Measurements from ENCODE around the gene EXOC4.

EXOC4 gene

DNA sequence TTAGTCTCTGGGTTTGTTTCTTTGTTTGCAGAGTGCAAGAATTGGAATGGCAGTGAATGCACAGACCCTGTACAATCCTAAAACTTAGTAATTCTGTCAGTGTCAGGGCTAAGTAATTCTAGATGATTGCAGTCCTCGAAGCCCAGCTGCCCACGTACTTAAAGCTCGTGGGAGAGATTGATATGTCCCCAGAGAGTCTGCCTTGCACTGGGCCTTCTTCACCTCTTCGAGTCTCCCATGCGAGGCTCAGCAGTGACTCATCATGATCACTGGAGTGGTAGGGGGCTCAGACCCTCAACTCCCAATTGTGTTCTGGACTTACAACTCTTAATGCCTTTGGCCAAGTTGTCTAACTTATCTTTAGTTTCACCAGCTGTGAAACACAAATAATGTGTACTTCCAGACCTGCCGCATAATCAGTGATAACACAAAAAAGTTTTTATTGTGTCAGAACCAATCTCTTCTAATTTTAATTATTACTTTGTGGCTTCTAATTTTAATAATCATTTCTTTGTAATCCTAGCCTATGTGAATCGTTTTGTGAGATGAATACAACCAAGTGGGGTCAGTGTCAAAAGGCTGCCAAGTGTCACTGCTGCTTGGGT lies 528.7 kb downstream of the EXOC4 start:
- H3K4me1 ChIP-seq (ENCODE audit: control insufficient read depth, insufficient read depth, low read length) = no peaks in the 10 kb centered on the region
- POLR2A ChIA-PET = no interaction called here
- H3K36me3 ChIP-seq (ENCODE audit: control insufficient read depth in 2 of 2, insufficient read depth in 1 of 2, low read length in 2 of 2) = no peaks in the 10 kb centered on the region

DNA sequence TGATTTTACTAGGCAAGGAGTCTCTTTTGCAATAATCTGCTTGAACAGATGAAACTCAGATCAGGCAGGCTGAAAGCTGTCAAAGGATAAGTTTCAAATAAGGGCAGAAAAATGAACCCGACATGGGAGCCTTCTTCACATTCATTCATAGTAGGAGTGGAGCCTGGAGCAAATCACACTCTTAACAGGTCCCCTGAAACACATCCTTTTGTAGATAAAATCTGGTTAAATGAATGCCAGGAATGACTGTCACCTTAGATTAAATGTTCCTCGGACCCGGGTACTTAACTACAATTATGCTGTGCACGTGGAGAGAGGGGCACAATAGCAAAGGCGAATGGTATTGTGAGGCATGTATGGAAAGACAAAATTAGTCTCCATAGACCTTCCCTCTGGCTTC lies 529.6 kb downstream of the EXOC4 start:
- TF ChIP-seq ZNF391 (tag by site-specific recombination; IDR thresholded peaks at IDR 0.05; ENCODE audit: borderline replicate concordance, low read depth) (no peak), ZNF555 (tag by site-specific recombination; conservative IDR thresholded peaks at IDR 0.05) (no peak), ZNF585B (tag by site-specific recombination; IDR thresholded peaks at IDR 0.05) (no peak), ZNF658 (tag by site-specific recombination; IDR thresholded peaks at IDR 0.05) (no peak), SP3 (tag by site-specific recombination; IDR thresholded peaks at IDR 0.05) (no peak), KLF10 (tag by site-specific recombination; IDR thresholded peaks at IDR 0.05) (no peak)
- TF ChIP-seq, protein P1, sequence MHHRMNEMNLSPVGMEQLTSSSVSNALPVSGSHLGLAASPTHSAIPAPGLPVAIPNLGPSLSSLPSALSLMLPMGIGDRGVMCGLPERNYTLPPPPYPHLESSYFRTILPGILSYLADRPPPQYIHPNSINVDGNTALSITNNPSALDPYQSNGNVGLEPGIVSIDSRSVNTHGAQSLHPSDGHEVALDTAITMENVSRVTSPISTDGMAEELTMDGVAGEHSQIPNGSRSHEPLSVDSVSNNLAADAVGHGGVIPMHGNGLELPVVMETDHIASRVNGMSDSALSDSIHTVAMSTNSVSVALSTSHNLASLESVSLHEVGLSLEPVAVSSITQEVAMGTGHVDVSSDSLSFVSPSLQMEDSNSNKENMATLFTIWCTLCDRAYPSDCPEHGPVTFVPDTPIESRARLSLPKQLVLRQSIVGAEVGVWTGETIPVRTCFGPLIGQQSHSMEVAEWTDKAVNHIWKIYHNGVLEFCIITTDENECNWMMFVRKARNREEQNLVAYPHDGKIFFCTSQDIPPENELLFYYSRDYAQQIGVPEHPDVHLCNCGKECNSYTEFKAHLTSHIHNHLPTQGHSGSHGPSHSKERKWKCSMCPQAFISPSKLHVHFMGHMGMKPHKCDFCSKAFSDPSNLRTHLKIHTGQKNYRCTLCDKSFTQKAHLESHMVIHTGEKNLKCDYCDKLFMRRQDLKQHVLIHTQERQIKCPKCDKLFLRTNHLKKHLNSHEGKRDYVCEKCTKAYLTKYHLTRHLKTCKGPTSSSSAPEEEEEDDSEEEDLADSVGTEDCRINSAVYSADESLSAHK (tag by site-specific recombination; IDR thresholded peaks at IDR 0.05) = no peak
- TF ChIP-seq, protein P2, sequence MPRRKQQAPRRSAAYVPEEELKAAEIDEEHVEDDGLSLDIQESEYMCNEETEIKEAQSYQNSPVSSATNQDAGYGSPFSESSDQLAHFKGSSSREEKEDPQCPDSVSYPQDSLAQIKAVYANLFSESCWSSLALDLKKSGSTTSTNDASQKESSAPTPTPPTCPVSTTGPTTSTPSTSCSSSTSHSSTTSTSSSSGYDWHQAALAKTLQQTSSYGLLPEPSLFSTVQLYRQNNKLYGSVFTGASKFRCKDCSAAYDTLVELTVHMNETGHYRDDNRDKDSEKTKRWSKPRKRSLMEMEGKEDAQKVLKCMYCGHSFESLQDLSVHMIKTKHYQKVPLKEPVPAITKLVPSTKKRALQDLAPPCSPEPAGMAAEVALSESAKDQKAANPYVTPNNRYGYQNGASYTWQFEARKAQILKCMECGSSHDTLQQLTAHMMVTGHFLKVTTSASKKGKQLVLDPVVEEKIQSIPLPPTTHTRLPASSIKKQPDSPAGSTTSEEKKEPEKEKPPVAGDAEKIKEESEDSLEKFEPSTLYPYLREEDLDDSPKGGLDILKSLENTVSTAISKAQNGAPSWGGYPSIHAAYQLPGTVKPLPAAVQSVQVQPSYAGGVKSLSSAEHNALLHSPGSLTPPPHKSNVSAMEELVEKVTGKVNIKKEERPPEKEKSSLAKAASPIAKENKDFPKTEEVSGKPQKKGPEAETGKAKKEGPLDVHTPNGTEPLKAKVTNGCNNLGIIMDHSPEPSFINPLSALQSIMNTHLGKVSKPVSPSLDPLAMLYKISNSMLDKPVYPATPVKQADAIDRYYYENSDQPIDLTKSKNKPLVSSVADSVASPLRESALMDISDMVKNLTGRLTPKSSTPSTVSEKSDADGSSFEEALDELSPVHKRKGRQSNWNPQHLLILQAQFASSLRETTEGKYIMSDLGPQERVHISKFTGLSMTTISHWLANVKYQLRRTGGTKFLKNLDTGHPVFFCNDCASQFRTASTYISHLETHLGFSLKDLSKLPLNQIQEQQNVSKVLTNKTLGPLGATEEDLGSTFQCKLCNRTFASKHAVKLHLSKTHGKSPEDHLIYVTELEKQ (tag by site-specific recombination; IDR thresholded peaks at IDR 0.05; ENCODE audit: borderline replicate concordance) = no peak
- POLR2A ChIA-PET = no interaction called here
- CTCF ChIA-PET = no interaction called here

More for the DNA sequence above, 528.7 kb downstream of the EXOC4 start:
- H3K9me3 ChIP-seq (ENCODE audit: control insufficient read depth, insufficient read depth, low read depth, low read length) = no peaks in the 10 kb centered on the region
- TF ChIP-seq, protein P3, sequence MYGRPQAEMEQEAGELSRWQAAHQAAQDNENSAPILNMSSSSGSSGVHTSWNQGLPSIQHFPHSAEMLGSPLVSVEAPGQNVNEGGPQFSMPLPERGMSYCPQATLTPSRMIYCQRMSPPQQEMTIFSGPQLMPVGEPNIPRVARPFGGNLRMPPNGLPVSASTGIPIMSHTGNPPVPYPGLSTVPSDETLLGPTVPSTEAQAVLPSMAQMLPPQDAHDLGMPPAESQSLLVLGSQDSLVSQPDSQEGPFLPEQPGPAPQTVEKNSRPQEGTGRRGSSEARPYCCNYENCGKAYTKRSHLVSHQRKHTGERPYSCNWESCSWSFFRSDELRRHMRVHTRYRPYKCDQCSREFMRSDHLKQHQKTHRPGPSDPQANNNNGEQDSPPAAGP (tag by site-specific recombination; IDR thresholded peaks at IDR 0.05) = no peak
- TF ChIP-seq ZNF37A (tag by site-specific recombination; IDR thresholded peaks at IDR 0.05) = no peak
- TF ChIP-seq ZFHX2 (tag by site-specific recombination; conservative IDR thresholded peaks at IDR 0.05) = peak; percentile 40
- TF ChIP-seq SCRT2 (tag by site-specific recombination; IDR thresholded peaks at IDR 0.05) = no peak
- H3K4me3 ChIP-seq (ENCODE audit: low read depth, low read length) = no peak overlapping the region
- no peak overlapping the region for H3K27ac ChIP-seq (ENCODE audit: extremely low read depth, low read depth, low read length)
- CTCF ChIA-PET = no interaction called here

DNA sequence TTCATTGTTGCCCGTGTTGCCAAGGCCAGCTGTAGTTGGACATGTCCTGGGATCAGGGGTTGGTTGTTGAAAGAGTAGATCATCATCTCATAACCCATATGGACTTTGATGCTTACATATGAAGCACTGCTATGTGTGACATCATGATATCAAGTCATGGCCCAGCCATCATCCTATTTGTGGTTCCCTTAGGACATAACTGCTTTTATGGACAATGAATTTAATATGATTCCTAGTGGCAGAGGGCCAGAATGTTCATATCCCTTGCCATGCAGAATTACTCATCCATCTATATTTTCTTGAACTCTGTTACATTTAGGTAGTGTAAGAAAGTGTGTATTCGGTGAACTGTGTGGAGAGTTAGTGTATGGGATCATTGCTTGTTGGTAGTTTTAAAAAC lies 530.4 kb downstream of the EXOC4 start:
- H3K4me1 ChIP-seq (ENCODE audit: control insufficient read depth, insufficient read depth, low read length) = no peaks in the 10 kb centered on the region
- no peaks in the 10 kb centered on the region for H3K9me3 ChIP-seq (ENCODE audit: control insufficient read depth, insufficient read depth, low read depth, low read length)
- POLR2A ChIA-PET = no interaction called here
- H3K36me3 ChIP-seq (ENCODE audit: control insufficient read depth in 2 of 2, insufficient read depth in 1 of 2, low read length in 2 of 2) = no peaks in the 10 kb centered on the region
- CTCF ChIA-PET = interaction anchor here (0.7 kb wide), 1 partner anchor 43 kb away, joined by 5 read pairs; no protein-coding TSS in a partner anchor
- no peak overlapping the region for H3K4me3 ChIP-seq (ENCODE audit: low read depth, low read length)
- no peak overlapping the region for H3K27ac ChIP-seq (ENCODE audit: extremely low read depth, low read depth, low read length)
- TF ChIP-seq ZNF658 (tag by site-specific recombination; IDR thresholded peaks at IDR 0.05) = no peak
- TF ChIP-seq ZNF747 (tag by site-specific recombination; IDR thresholded peaks at IDR 0.05) = no peak
- TF ChIP-seq, protein P4, sequence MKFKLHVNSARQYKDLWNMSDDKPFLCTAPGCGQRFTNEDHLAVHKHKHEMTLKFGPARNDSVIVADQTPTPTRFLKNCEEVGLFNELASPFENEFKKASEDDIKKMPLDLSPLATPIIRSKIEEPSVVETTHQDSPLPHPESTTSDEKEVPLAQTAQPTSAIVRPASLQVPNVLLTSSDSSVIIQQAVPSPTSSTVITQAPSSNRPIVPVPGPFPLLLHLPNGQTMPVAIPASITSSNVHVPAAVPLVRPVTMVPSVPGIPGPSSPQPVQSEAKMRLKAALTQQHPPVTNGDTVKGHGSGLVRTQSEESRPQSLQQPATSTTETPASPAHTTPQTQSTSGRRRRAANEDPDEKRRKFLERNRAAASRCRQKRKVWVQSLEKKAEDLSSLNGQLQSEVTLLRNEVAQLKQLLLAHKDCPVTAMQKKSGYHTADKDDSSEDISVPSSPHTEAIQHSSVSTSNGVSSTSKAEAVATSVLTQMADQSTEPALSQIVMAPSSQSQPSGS (tag by site-specific recombination; IDR thresholded peaks at IDR 0.05; ENCODE audit: low read depth) = peak; percentile 66
- no peak for TF ChIP-seq ZNF37A (tag by site-specific recombination; IDR thresholded peaks at IDR 0.05)
- TF ChIP-seq, protein P5, sequence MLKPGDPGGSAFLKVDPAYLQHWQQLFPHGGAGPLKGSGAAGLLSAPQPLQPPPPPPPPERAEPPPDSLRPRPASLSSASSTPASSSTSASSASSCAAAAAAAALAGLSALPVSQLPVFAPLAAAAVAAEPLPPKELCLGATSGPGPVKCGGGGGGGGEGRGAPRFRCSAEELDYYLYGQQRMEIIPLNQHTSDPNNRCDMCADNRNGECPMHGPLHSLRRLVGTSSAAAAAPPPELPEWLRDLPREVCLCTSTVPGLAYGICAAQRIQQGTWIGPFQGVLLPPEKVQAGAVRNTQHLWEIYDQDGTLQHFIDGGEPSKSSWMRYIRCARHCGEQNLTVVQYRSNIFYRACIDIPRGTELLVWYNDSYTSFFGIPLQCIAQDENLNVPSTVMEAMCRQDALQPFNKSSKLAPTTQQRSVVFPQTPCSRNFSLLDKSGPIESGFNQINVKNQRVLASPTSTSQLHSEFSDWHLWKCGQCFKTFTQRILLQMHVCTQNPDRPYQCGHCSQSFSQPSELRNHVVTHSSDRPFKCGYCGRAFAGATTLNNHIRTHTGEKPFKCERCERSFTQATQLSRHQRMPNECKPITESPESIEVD (tag by site-specific recombination; IDR thresholded peaks at IDR 0.05) = no peak
- TF ChIP-seq BCL11A (tag by site-specific recombination; IDR thresholded peaks at IDR 0.05; ENCODE audit: low read depth) = no peak
- no peak for TF ChIP-seq ZNF76 (tag by site-specific recombination; IDR thresholded peaks at IDR 0.05; ENCODE audit: borderline replicate concordance, low read depth)
- TF ChIP-seq, protein P6, sequence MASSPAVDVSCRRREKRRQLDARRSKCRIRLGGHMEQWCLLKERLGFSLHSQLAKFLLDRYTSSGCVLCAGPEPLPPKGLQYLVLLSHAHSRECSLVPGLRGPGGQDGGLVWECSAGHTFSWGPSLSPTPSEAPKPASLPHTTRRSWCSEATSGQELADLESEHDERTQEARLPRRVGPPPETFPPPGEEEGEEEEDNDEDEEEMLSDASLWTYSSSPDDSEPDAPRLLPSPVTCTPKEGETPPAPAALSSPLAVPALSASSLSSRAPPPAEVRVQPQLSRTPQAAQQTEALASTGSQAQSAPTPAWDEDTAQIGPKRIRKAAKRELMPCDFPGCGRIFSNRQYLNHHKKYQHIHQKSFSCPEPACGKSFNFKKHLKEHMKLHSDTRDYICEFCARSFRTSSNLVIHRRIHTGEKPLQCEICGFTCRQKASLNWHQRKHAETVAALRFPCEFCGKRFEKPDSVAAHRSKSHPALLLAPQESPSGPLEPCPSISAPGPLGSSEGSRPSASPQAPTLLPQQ (tag by site-specific recombination; IDR thresholded peaks at IDR 0.05) = 0 out of 2 replicates have a peak, but pooled peaks have one; percentile 21
- TF ChIP-seq ZNF548 (tag by site-specific recombination; IDR thresholded peaks at IDR 0.05) = no peak

More for the DNA sequence above, 529.6 kb downstream of the EXOC4 start:
- Histone ChIP-seq H3K27ac (ENCODE audit: extremely low read depth, low read depth, low read length) (no peak overlapping the region), H3K9me3 (ENCODE audit: control insufficient read depth, insufficient read depth, low read depth, low read length) (no peaks in the 10 kb centered on the region), H3K4me3 (ENCODE audit: low read depth, low read length) (no peak overlapping the region), H3K36me3 (ENCODE audit: control insufficient read depth in 2 of 2, insufficient read depth in 1 of 2, low read length in 2 of 2) (no peaks in the 10 kb centered on the region), H3K4me1 (ENCODE audit: control insufficient read depth, insufficient read depth, low read length) (no peaks in the 10 kb centered on the region)
